IMR-90 (cell line): ENCODE data around the gene TRIM37. TPM values are rescaled to one million over a fixed set of nuclear protein-coding genes. Genes with fewer than 3 reads are reported as not detected.

ENCODE experiments used
- ATAC-seq: fragments of 200-7000 bp; cut with Tn5 transposase; 2 replicates; pipeline ENCODE4 v1.9.1; 2020; ENCODE audit warnings: low read depth, mild to moderate bottlenecking, moderate library complexity
- BruUV-seq: library from RNA; stranded (reverse); fragments of 400-500 nt; replicated peaks from 2 replicates; lab custom pipeline; 2021; lab: Mats Ljungman, UMichigan
- CTCF ChIA-PET: fragments of 300-600 bp; formaldehyde crosslinking; extraction: SDS; loops from one replicate; lab custom pipeline; 2021; ENCODE audit warnings: antibody characterized with exemption; lab: Yijun Ruan, JAX
- POLR2A ChIA-PET: fragments of 300-600 bp; sonication (Branson Sonifier 250); formaldehyde crosslinking; loops from one replicate; lab custom pipeline; 2022; ENCODE audit warnings: antibody characterized with exemption; ENCODE audit not compliant: unreplicated experiment; lab: Charles Lee
- DNase-seq: peaks from one replicate; pipeline ENCODE4 v3.0.0; 2013
- H2AFZ ChIP-seq: replicated peaks from 2 replicates; pipeline ENCODE3; 2013; ENCODE audit warnings: low read length, mild to moderate bottlenecking; ENCODE audit not compliant: poor library complexity
- H2AK5ac ChIP-seq: 2 replicates; pipeline ENCODE4 v1.6.1; 2013; ENCODE audit warnings: low read depth, low read length, inconsistent platforms
- H2AK9ac ChIP-seq: replicated peaks from 2 replicates; pipeline ENCODE3; 2013; ENCODE audit warnings: mild to moderate bottlenecking, low read depth, low read length, moderate library complexity; ENCODE audit not compliant: poor library complexity
- H2BK120ac ChIP-seq: 2 replicates; pipeline ENCODE4 v1.6.1; 2013; ENCODE audit warnings: low read depth, low read length, inconsistent platforms
- H2BK15ac ChIP-seq: 3 replicates; pipeline ENCODE4 v1.6.1; 2013; ENCODE audit warnings: low read depth, low read length, inconsistent platforms
- H2BK20ac ChIP-seq: 2 replicates; pipeline ENCODE4 v1.6.1; 2013; ENCODE audit warnings: low read depth, mild to moderate bottlenecking, inconsistent platforms, low read length, moderate library complexity
- H2BK5ac ChIP-seq: 2 replicates; pipeline ENCODE4 v1.6.1; 2013; ENCODE audit warnings: mild to moderate bottlenecking, low read depth, low read length, inconsistent platforms; ENCODE audit not compliant: poor library complexity, severe bottlenecking
- H3K14ac ChIP-seq: replicated peaks from 2 replicates; pipeline ENCODE4 v1.6.1; 2013; ENCODE audit warnings: low read depth, low read length, inconsistent platforms
- H3K18ac ChIP-seq: 2 replicates; pipeline ENCODE4 v1.6.1; 2013; ENCODE audit warnings: low read depth, low read length, control low read depth
- H3K23ac ChIP-seq: 2 replicates; pipeline ENCODE4 v1.6.1; 2013; ENCODE audit warnings: low read depth, low read length, inconsistent platforms
- H3K27ac ChIP-seq: 2 replicates; pipeline ENCODE4 v1.5.1; 2013; ENCODE audit warnings: mild to moderate bottlenecking, control low read depth, low read length; ENCODE audit not compliant: insufficient read depth
- H3K27me3 ChIP-seq: 2 replicates; pipeline ENCODE4 v1.6.1; 2013; ENCODE audit warnings: low read length; ENCODE audit not compliant: control insufficient read depth, insufficient read depth
- H3K36me3 ChIP-seq: 2 replicates; pipeline ENCODE4 v1.6.1; 2013; ENCODE audit warnings: low read length, mixed read lengths; ENCODE audit not compliant: control insufficient read depth, insufficient read depth
- H3K4ac ChIP-seq: 2 replicates; pipeline ENCODE4 v1.6.1; 2013; ENCODE audit warnings: low read depth, low read length, inconsistent platforms
- H3K4me1 ChIP-seq: 2 replicates; pipeline ENCODE4 v1.6.1; 2013; ENCODE audit warnings: low read length, mixed read lengths; ENCODE audit not compliant: control insufficient read depth, insufficient read depth
- H3K4me2 ChIP-seq: 2 replicates; pipeline ENCODE4 v1.6.1; 2013; ENCODE audit warnings: low read depth, mild to moderate bottlenecking, control low read depth, low read length, moderate library complexity
- H3K4me3 ChIP-seq: 2 replicates; pipeline ENCODE4 v1.5.1; 2013; ENCODE audit warnings: low read depth, mild to moderate bottlenecking, control low read depth, low read length, moderate library complexity; ENCODE audit not compliant: insufficient read depth
- H3K56ac ChIP-seq: 2 replicates; pipeline ENCODE4 v1.6.1; 2013; ENCODE audit warnings: low read length, inconsistent platforms; ENCODE audit not compliant: insufficient read depth; ENCODE audit errors: extremely low read depth
- H3K79me1 ChIP-seq, 2 experiments: 2 replicates each; pipeline ENCODE4 v1.6.1; 2013; ENCODE audit warnings: low read length in 2 of 2, inconsistent platforms in 1 of 2, low read depth in 1 of 2
- H3K9ac ChIP-seq: 2 replicates; pipeline ENCODE4 v1.6.1; 2013; ENCODE audit warnings: low read depth, low read length, control low read depth
- H3K9me1 ChIP-seq: 2 replicates; pipeline ENCODE4 v1.6.1; 2013; ENCODE audit warnings: low read length, inconsistent platforms; ENCODE audit not compliant: insufficient read depth
- H3K9me3 ChIP-seq: 2 replicates; pipeline ENCODE4 v1.6.1; 2013; ENCODE audit warnings: low read length; ENCODE audit not compliant: control insufficient read depth, insufficient read depth
- H4K20me1 ChIP-seq: 2 replicates; pipeline ENCODE4 v1.6.1; 2013; ENCODE audit warnings: low read length, inconsistent platforms; ENCODE audit not compliant: insufficient read depth
- H4K5ac ChIP-seq: 2 replicates; pipeline ENCODE4 v1.6.1; 2013; ENCODE audit warnings: mild to moderate bottlenecking, low read depth, low read length, control low read depth
- H4K8ac ChIP-seq, 2 experiments: 2 replicates each; pipeline ENCODE4 v1.6.1; 2013; ENCODE audit warnings: low read depth in 2 of 2, low read length in 2 of 2, control low read depth in 1 of 2, inconsistent platforms in 1 of 2
- H4K91ac ChIP-seq: 2 replicates; pipeline ENCODE4 v1.6.1; 2013; ENCODE audit warnings: low read depth, low read length, inconsistent platforms; ENCODE audit not compliant: insufficient read depth
- BHLHE40 ChIP-seq: fragments of 150-350 bp; IDR thresholded peaks from 2 replicates; pipeline ENCODE4 v1.6.1; 2016; ENCODE audit warnings: mild to moderate bottlenecking, low read depth, low read length
- CEBPB ChIP-seq: IDR thresholded peaks from 2 replicates; pipeline ENCODE4 v1.6.1; 2012; ENCODE audit warnings: low read depth, low read length, improper control_type of control experiment
- CHD1 ChIP-seq: IDR thresholded peaks from 2 replicates; pipeline ENCODE4 v1.6.1; 2012; ENCODE audit warnings: low read depth, low read length, improper control_type of control experiment
- CTCF ChIP-seq: conservative IDR thresholded peaks from 2 replicates; pipeline ENCODE4 v1.5.1; 2012; ENCODE audit warnings: mild to moderate bottlenecking, low read depth, low read length, improper control_type of control experiment
- FOS ChIP-seq: fragments of 150-350 bp; IDR thresholded peaks from 2 replicates; pipeline ENCODE4 v1.6.1; 2016; ENCODE audit warnings: low read depth, low read length
- MAFK ChIP-seq: IDR thresholded peaks from 2 replicates; pipeline ENCODE4 v1.6.1; 2012; ENCODE audit warnings: low read depth, low read length, improper control_type of control experiment
- MAZ ChIP-seq: IDR thresholded peaks from 2 replicates; pipeline ENCODE4 v1.6.1; 2012; ENCODE audit warnings: low read depth, mild to moderate bottlenecking, low read length, improper control_type of control experiment, moderate library complexity, borderline replicate concordance
- MXI1 ChIP-seq: IDR thresholded peaks from 2 replicates; pipeline ENCODE4 v1.6.1; 2012; ENCODE audit warnings: low read depth, mild to moderate bottlenecking, low read length, moderate library complexity, borderline replicate concordance
- NFE2L2 ChIP-seq: fragments of 150-350 bp; IDR thresholded peaks from 2 replicates; pipeline ENCODE4 v1.6.1; 2016; ENCODE audit warnings: low read depth, mild to moderate bottlenecking, low read length
- POLR2A ChIP-seq: IDR thresholded peaks from 2 replicates; pipeline ENCODE4 v1.6.1; 2012; ENCODE audit warnings: mild to moderate bottlenecking, low read depth, low read length
- RAD21 ChIP-seq: IDR thresholded peaks from 2 replicates; pipeline ENCODE4 v1.6.1; 2012; ENCODE audit warnings: low read length, improper control_type of control experiment
- RCOR1 ChIP-seq: IDR thresholded peaks from 2 replicates; pipeline ENCODE4 v1.6.1; 2012; ENCODE audit warnings: mild to moderate bottlenecking, low read length, improper control_type of control experiment; ENCODE audit not compliant: insufficient replicate concordance
- RFX5 ChIP-seq: IDR thresholded peaks from 2 replicates; pipeline ENCODE4 v1.8.0; 2012; ENCODE audit warnings: low read depth, mild to moderate bottlenecking, low read length, moderate library complexity
- SMC3 ChIP-seq: fragments of 150-350 bp; IDR thresholded peaks from 2 replicates; pipeline ENCODE4 v1.6.1; 2016; ENCODE audit warnings: low read depth, mild to moderate bottlenecking, antibody characterized with exemption, low read length, moderate library complexity
- USF2 ChIP-seq: fragments of 150-350 bp; IDR thresholded peaks from 2 replicates; pipeline ENCODE4 v1.6.1; 2017; ENCODE audit warnings: mild to moderate bottlenecking, antibody characterized with exemption, low read length, low read depth
- WGBS, 2 experiments: methylation state at CpG; one replicate each; pipeline versions ENCODE4 v1.1.5 to v1.1.7; 2013; ENCODE audit warnings: missing lambda C conversion rate in 2 of 2; ENCODE audit not compliant: insufficient read length in 1 of 2; ENCODE audit errors: extremely low coverage in 2 of 2; 5-methylcytosine and 5-hydroxymethylcytosine counted together
- dilution Hi-C: fragments of 300-500 bp; cut with HindIII; formaldehyde crosslinking; loops from one replicate; pipeline ENCODE4 v1.14.3; 2018; ENCODE audit warnings: low sequenced_read_pairs; ENCODE audit not compliant: unreplicated experiment
- in situ Hi-C: fragments of 300-500 bp; cut with MboI; formaldehyde crosslinking; loops from 3 replicates; pipeline ENCODE4 v1.14.3; 2019; ENCODE audit warnings: low sequenced_read_pairs, inconsistent platforms, mixed read lengths
- intact Hi-C: fragments of 100-400 bp; cut with micrococcal nuclease; formaldehyde crosslinking; loops from 2 replicates; pipeline ENCODE4 v1.10.0; 2022
- polyA plus RNA-seq, 3 experiments: library from polyadenylated mRNA; depleted of rRNA; stranded (reverse); fragments of >200 nt; gene quantifications; 2 replicates each; pipeline ENCODE4 v1.2.3, GENCODE V29; 2012; ENCODE audit warnings: low replicate concordance in 1 of 3
- total RNA-seq: library from RNA; depleted of rRNA; stranded (reverse); fragments of >200 nt; gene quantifications from 2 replicates; pipeline ENCODE4 v1.2.3, GENCODE V29; 2012
- TF ChIP-seq, protein P1 (sequence below): fragments of 150-350 bp; IDR thresholded peaks from 2 replicates; pipeline ENCODE4 v1.6.1; 2016; ENCODE audit warnings: low read depth, mild to moderate bottlenecking, low read length, moderate library complexity, borderline replicate concordance

Gene TRIM37
- total and polyA plus RNA-seq, 2 of the 4 experiments (the other 2 are of a cell fraction) = 12.1 to 24.9 TPM

DNA sequence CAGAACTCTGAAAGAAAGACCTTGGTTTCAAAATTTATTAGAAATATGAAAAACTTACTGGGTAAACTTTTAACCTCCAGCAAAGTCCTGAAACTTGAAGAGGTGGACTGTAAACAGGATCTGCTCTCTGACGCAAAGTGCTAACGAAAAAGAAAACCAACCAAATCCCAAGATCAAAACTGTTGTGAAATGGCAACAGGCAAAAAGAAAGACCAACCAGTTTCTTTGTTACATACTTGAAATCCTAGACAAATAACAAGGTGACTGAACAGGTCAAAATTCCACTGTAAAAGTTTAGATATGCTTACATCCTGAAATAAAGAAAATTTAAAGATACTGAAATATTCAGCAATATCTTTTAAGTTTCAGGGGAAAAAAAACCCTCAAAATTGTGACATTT is 44.2 kb downstream of the TRIM37 start:
- Histone ChIP-seq H2BK120ac (no peak overlapping the region), H3K4me3 (no peak overlapping the region), H3K9ac (no peak overlapping the region), H2BK20ac (no peak overlapping the region), H3K14ac (no peak overlapping the region), H4K91ac (no peak overlapping the region), H4K5ac (no peak overlapping the region), H4K8ac (no peak overlapping the region), H3K9me1 (no peaks in the 10 kb centered on the region), H3K79me1 (peaks cover 2 to 4% of the 10 kb centered on the region in 2 experiments; a peak in 2 of 4 replicates), H3K27me3 (no peaks in the 10 kb centered on the region), H3K23ac (no peak overlapping the region), H3K4ac (no peak overlapping the region), H2AK9ac (no peak overlapping the region), H3K4me2 (no peak overlapping the region), H3K56ac (no peak overlapping the region), H3K36me3 (peaks cover 15% of the 10 kb centered on the region), H2BK5ac (no peak overlapping the region), H3K18ac (no peak overlapping the region), H2AFZ (no peak overlapping the region), H3K4me1 (no peaks in the 10 kb centered on the region), H4K20me1 (no peaks in the 10 kb centered on the region), H3K9me3 (no peaks in the 10 kb centered on the region), H3K27ac (no peak overlapping the region), H2BK15ac (no peak overlapping the region), H2AK5ac (no peak overlapping the region)
- intact Hi-C loops = no loop called here
- TF ChIP-seq RCOR1 (no peak), FOS (no peak), SMC3 (no peak), NFE2L2 (no peak), CHD1 (no peak), CEBPB (no peak), MAFK (no peak), MXI1 (no peak), RAD21 (no peak), BHLHE40 (no peak), CTCF (no peak), USF2 (no peak), POLR2A (no peak), MAZ (no peak), RFX5 (no peak)
- TF ChIP-seq, protein P1, sequence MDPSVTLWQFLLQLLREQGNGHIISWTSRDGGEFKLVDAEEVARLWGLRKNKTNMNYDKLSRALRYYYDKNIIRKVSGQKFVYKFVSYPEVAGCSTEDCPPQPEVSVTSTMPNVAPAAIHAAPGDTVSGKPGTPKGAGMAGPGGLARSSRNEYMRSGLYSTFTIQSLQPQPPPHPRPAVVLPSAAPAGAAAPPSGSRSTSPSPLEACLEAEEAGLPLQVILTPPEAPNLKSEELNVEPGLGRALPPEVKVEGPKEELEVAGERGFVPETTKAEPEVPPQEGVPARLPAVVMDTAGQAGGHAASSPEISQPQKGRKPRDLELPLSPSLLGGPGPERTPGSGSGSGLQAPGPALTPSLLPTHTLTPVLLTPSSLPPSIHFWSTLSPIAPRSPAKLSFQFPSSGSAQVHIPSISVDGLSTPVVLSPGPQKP = no peak
- ChIA-PET POLR2A (no interaction called here), CTCF (no interaction called here)
- no CpG with 5 or more reads among the region's 2 CpGs for WGBS, 2 experiments
- ATAC-seq = no peak
- dilution Hi-C loops = no loop called here
- in situ Hi-C loops = no loop called here
- DNase-seq = no peak
- no TSS peak for BruUV-seq
